ENCODE data around the gene NECTIN1.

DNA sequence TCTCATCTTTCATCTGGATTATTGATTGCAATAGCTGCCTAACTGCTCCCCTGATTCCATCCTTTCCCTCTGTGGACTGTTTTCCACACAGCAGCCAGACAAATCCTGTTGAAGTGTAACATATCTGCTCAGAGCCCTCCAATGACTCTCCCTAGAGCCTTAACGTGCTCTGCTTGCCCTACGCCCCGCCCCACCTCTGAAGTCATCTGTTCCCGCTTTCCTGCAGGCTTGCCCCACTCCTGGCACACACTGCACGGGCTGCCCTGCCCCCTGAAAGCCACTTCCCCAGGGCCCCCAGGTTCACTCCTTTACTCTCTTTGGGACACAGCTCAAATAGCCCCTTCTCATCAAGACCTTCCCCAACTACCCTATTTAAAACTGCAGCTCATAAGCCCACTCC is 59.5 kb downstream of the NECTIN1 start:
- TF ChIP-seq, protein P1, sequence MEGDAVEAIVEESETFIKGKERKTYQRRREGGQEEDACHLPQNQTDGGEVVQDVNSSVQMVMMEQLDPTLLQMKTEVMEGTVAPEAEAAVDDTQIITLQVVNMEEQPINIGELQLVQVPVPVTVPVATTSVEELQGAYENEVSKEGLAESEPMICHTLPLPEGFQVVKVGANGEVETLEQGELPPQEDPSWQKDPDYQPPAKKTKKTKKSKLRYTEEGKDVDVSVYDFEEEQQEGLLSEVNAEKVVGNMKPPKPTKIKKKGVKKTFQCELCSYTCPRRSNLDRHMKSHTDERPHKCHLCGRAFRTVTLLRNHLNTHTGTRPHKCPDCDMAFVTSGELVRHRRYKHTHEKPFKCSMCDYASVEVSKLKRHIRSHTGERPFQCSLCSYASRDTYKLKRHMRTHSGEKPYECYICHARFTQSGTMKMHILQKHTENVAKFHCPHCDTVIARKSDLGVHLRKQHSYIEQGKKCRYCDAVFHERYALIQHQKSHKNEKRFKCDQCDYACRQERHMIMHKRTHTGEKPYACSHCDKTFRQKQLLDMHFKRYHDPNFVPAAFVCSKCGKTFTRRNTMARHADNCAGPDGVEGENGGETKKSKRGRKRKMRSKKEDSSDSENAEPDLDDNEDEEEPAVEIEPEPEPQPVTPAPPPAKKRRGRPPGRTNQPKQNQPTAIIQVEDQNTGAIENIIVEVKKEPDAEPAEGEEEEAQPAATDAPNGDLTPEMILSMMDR (IDR thresholded peaks at IDR 0.05 in 2 of 3, conservative IDR thresholded peaks at IDR 0.05 in 1 of 3; ENCODE audit: borderline replicate concordance in 1 of 3, insufficient read depth in 1 of 3, low read depth in 2 of 3, low read length in 2 of 3): no peak
- TF ChIP-seq ZNF274 (IDR thresholded peaks at IDR 0.05; ENCODE audit: low read depth, low read length): no peak
- TF ChIP-seq JUND (IDR thresholded peaks at IDR 0.05): no peak
- no peak for TF ChIP-seq ELF1 (IDR thresholded peaks at IDR 0.05; ENCODE audit: borderline replicate concordance, low read depth)
- TF ChIP-seq EZH2 (IDR thresholded peaks at IDR 0.05): no peak
- TF ChIP-seq POLR2A (IDR thresholded peaks at IDR 0.05; ENCODE audit: borderline replicate concordance, extremely low read depth, insufficient read depth, insufficient read length): no peak
- TF ChIP-seq EZH2phosphoT487 (IDR thresholded peaks at IDR 0.05; ENCODE audit: borderline replicate concordance): no peak
- TF ChIP-seq YY1 (IDR thresholded peaks at IDR 0.05; ENCODE audit: extremely low read depth, insufficient replicate concordance, low read depth, low read length): no peak
- no peak for TF ChIP-seq SIN3A (IDR thresholded peaks at IDR 0.05; ENCODE audit: low read depth)
- TF ChIP-seq, protein P2, sequence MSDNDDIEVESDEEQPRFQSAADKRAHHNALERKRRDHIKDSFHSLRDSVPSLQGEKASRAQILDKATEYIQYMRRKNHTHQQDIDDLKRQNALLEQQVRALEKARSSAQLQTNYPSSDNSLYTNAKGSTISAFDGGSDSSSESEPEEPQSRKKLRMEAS (IDR thresholded peaks at IDR 0.05): no peak
- TF ChIP-seq SRF (IDR thresholded peaks at IDR 0.05; ENCODE audit: low read depth): no peak
- TF ChIP-seq CEBPB (IDR thresholded peaks at IDR 0.05; ENCODE audit: low read depth): no peak

Measured in HCT116 (cell line).